ENCODE results near the gene GINS2.

DNA sequence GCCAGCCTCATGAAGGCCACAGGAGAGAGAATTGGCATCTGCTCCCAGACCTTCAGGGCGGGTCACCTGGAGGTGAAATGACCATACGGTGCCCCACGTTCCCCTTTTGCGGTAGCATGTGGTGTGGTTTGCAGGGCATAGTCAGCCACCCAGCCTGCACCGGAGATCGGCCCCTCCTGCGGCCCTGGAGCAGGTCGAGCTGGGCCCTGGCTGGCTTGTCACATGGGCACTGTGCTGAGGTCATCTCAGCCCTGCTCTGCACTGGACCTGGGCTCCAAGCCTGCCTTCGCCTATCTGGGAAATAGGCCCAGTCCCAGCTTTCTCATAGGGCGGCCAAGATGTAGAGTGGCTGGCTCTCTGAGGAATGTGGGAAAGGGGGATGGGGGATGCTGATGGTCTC, 59.4 kb downstream of the GINS2 start:
- TF ChIP-seq CTCF (conservative IDR thresholded peaks at IDR 0.05; ENCODE audit: low read depth in 2 of 2) (no peak), POLR2AphosphoS5 (IDR thresholded peaks at IDR 0.05; ENCODE audit: low read depth) (no peak), EZH2 (IDR thresholded peaks at IDR 0.05; ENCODE audit: low read depth, unreplicated experiment) (no peak), EZH2phosphoT487 (IDR thresholded peaks at IDR 0.05; ENCODE audit: unreplicated experiment) (no peak), NANOG (IDR thresholded peaks at IDR 0.05; ENCODE audit: borderline replicate concordance) (no peak), REST (IDR thresholded peaks at IDR 0.05; ENCODE audit: unreplicated experiment) (no peak)
